HG03571 (cell line): ENCODE data around the gene APOM.

Experiments
- ATAC-seq: cut with Tn5 transposase; IDR thresholded peaks from one replicate; pipeline ENCODE4 v1.9.1; 2021; ENCODE audit not compliant: unreplicated experiment

The APOM gene

GRCh38 chr6:31702819-31703716 is 47.4 kb downstream of the APOM start, which contains the start of gene ABHD16A:
Gene ABHD16A, minus strand, starts transcription at chr6:31703324. Its CDS starts 43 bp downstream, at chr6:31703281.
- peak; percentile 86 for ATAC-seq

- ATAC-seq: no peak
These were observed 50.2 kb downstream of the APOM start for GRCh38 chr6:31705931-31706330.

GRCh38 chr6:31706599-31706998 is 50.9 kb downstream of the APOM start, which contains the start of gene LY6G6F:
Gene LY6G6F, plus strand, starts transcription at chr6:31706866. Its CDS starts 41 bp downstream, at chr6:31706907.
- no peak for ATAC-seq

GRCh38 chr6:31707701-31708100 is 52.0 kb downstream of the APOM start:
- ATAC-seq: no peak
